HG02970 (cell line): ENCODE results near the gene FSHB.
"Not testable (repeated sequence)": the region's sequence is repeated elsewhere in the genome, so short reads cannot be mapped to it uniquely, and the experiment has no call there.

Experiments used
- ATAC-seq: cut with Tn5 transposase; IDR thresholded peaks from one replicate; pipeline ENCODE4 v1.9.1; 2021; ENCODE audit warnings: mild to moderate bottlenecking, moderate library complexity, moderate number of reproducible peaks; ENCODE audit not compliant: unreplicated experiment, low FRiP score

FSHB gene

GRCh38 chr11:30230714-30231113, at the start of gene FSHB:
FSHB (plus strand) TSS chr11:30231014; CDS start chr11:30231903, 889 bp downstream.
- no peak for ATAC-seq

DNA sequence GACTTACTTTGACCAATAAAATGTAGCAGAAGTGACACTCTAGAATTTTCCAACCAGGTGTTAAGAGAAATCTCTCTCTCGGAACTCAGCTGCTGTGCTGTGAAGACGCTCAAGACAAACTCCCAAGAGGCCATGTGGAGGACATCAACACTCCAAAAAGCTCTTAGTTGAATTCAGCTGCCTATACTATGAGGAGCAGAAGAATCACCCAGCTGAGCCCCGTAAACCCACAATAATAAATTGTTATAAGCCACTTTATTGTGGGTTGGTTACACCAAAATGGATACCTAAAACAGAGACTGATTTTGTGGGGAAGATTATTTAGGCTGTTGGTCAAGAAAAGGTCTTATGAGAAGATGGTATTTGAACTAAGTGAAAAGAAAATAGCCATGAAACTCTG, 44.1 kb upstream of the FSHB start:
- no peak for ATAC-seq

DNA sequence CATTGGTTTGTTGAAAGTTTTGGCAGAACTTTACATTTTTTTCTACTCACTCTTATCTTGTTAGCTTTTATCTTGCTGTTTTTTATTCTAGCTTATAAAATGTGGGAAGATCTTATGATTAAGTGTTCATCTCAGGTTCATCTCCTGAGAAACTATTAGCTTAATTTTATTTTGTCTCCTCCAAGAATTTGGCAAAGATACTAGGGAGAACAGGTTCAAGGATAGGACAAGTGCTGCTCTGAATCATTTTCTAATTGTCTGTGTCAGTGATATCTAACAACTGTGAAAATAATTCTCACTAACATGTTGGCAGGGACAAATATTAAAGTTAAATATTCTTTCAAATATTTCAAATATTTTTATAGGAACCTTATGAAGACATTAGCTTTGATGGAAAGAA, 38.2 kb upstream of the FSHB start:
- no peak for ATAC-seq

DNA sequence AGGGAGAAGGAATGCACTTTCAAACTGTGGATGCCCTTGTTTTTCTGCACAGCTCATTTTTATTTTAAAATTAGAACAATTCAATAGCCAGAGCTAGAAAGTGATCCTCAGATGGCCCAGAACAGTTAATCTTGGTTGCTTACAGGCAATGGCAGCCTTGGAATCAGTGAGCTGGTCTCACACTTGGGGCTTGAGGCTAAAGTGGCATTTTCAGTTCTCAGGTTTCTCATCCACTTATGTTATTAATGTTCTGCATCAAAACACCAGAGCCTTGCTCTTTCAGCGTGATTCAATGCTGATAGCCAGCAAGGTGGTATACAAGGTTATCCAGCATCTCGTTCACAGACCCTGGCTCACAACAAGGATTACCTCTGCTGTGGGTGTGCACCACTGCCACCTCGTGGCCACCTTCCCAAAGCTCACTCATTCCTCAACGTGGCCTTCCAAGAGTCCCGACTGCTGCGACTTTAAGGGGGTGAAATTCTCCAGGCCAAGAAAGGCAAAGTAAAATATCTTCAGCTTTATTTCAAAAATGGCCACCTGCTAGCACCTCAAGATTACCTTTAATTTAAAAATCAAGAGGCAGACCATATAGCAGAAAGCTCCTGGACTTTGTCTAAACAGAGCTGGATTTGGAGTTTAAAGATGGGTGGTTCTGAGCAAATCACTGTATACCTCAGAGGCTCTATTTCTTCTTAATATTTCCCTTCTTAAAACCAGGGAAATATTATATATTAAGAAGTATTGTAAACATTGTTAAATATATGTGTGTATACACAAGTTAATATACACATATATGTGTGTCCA, 34.2 kb upstream of the FSHB start:
- peak; percentile 97 for ATAC-seq

DNA sequence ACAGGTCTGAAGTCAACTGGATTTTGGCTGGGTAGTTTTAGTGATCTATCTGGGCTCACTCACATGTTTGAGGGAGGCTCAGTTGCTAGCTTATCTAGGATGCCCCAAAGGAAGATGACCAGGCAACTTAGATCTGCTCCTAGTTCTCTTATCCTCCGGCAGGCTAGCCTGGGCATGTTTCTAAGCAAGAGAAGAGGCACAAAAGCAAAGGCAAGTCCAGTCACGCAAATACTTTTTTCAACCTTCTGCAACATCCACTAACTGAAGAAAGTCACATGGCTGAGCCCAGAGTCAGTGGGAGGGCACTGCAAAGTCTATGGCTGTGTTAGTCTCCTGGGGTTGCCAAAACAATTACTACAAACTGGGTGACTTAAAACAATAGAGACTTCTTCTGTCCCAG, 32.9 kb upstream of the FSHB start:
- ATAC-seq = no peak

DNA sequence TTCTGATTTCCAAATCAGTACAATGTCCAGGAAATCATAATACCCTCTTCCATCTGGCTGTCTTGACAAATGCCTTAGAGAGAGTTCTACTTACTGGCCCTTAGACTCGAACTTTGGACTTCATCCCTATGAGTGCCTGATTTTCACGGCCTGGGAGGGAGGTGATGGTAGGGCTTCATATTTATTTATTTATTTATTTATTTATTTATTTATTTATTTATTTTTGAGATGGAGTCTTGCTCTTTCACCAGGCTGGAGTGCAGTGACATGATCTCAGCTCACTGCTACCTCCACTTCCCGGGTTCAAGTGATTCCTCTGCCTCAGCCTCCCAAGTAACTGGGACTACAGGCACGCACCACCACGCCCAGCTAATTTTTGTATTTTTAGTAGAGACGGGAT, 27.8 kb upstream of the FSHB start:
- not testable (repeated sequence) for ATAC-seq

DNA sequence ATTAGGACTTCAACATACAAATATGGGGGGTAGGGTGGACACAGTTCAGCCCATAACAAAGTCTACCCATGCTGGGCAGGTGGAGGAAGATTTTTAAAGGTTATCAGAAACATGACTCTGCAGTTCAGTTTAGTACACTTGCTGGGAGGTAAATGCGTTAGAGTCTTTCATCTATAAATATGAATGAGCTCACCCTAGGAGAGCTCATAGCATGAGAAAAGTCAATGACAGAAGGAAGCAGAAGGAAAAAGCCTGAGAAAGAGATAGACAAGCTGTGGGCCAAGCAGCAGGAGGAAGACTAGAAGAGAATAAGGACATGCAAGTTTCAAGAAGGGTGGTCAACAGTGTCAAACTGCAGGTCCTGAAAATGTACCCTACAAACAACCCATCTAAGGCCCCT, 27.0 kb upstream of the FSHB start:
- no peak for ATAC-seq

- peak; percentile 78 for ATAC-seq
Observed at GRCh38 chr11:30206249-30206996, 24.4 kb upstream of the FSHB start.

- ATAC-seq = no peak
Observed at GRCh38 chr11:30210357-30210756, 20.5 kb upstream of the FSHB start.

GRCh38 chr11:30216534-30216933, 14.3 kb upstream of the FSHB start:
- ATAC-seq = no peak

DNA sequence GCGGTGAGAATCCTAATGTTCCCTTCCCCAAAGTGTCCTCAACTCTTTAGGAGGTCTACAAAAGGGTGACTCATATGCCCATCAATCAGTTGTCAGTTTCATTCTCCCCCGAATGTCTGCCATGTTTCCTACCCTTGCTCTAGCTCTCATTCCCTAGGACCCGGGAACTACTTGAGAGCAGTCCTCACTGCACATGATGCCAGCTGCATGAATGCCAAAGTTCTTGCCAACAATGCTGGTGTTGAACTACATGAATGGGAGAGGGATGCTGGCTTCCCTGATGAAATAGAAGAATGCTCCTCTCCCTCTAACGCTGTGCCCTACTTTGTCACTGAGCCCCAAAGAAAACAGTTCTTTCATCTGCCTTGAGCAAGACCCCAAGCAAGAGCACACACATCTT, 12.5 kb upstream of the FSHB start:
- no peak for ATAC-seq

- no peak for ATAC-seq
Observed at GRCh38 chr11:30225642-30226041, 5.2 kb upstream of the FSHB start.

GRCh38 chr11:30228323-30228884, 2.4 kb upstream of the FSHB start:
- no peak for ATAC-seq

- ATAC-seq = no peak
Observed at GRCh38 chr11:30239025-30239424, 8.2 kb downstream of the FSHB start.

- ATAC-seq = no peak
Observed at GRCh38 chr11:30244265-30244664, 13.5 kb downstream of the FSHB start.

DNA sequence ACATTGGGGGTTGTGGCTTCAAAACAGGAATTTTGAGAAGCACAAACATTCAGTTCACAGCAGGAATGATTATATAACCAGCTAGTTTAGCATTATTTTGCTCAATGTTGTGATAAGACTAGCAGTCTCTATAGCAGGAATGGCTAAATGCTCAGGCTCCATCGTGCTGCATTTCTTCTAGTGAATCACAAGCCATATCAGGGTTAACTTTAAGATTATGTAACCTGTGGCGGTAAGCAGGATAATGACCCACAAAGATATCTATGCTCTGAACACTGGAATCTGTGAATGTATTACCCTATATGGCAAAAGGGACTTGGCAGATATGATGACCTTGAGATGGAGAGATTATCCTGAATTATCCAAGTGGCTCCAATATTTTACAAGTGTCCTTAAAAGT, 14.8 kb downstream of the FSHB start:
- ATAC-seq = no peak

- ATAC-seq = no peak
Observed at GRCh38 chr11:30254307-30255298, 23.8 kb downstream of the FSHB start.

DNA sequence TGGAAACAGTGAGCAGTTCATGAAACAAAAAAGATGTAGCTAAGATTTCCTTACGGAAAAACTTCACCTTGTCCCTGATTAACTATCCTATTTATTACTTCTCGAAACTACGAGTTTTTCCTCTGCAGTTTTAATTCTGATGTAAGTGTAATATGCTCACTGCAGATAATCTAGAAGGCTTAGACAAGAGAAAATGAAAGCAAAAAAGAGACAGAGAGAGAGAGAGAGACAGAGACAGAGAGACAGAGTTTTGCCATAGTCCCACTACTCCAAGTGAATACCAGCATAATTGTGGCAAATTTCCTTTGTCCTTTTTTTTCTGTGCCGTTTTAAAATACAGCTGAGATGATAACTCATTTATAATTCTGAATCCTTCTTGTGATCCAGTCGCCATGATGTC, 24.8 kb downstream of the FSHB start:
- ATAC-seq = no peak

GRCh38 chr11:30257058-30257457, 26.2 kb downstream of the FSHB start:
- no peak for ATAC-seq

DNA sequence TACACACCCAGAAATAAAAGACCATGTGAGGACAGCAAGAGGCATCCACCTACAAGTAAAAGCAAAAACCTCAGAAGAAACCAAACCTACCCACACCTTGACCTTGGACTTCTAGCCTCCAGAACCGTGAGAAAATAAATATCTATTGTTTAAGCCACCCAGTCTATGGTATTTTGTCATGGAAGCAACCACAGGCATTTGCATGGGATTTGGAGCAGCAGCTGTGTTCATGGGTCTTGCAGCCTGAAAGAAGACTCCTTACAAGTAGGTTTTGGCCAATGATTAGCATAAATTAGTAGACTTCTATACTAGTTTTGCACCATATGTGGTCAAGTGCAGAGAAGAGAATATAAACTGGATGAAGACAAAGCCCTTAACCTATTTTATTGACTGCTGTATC, 27.9 kb downstream of the FSHB start:
- no peak for ATAC-seq
